Measurements from ENCODE around the gene HEATR5B.
"Not testable (repeated sequence)": the region's sequence is repeated elsewhere in the genome, so short reads cannot be mapped to it uniquely, and the experiment has no call there.

The HEATR5B gene

DNA sequence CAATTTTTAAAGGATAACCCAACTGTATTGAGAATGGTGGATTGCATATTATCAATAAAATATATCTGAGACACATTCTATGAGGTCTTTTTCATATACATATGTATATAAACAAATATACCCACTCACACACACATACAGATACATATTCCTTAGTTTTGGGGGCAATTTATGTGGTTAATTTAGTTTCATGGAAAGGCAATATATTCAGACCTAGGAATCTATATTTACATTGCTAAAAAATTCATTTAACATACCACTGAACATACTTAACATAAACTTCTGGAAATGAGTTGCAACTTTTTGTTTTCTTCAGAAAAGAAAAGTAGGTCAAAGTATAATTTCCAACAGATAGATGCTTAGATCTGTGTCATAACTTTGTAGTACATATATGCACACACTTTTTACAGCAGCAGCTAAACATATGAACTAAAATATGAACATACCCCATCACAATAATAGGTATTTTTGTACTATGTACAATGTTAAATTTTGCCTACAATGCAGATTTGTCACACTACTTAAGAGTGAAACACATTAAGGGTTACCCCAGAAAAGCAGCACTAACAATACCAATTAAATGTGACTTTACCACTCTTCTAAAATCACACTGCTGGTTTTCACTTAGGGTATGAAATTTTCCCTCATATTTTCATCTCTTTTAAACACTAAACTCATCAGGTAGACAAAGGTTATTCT, 23.0 kb downstream of the HEATR5B start:
- DNase-seq: no peak

DNA sequence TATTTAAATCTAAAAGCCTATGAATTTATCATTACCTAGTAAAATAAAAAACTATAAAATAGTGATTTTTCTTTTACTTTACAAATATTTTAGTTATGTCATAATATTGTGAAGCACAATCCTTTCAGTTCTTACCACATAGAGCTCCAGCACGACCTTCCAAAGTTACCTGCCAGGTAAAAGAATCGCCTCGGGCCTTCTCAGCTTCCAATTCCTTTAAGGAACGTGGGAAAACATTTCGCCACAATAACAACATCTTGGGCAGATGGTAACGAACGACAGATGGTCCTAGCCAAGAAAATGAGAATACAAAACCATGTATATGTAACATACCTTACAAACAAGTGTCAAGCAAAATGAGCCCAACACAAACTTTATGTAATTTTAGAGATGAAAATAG, 23.7 kb downstream of the HEATR5B start:
- no peak for DNase-seq

DNA sequence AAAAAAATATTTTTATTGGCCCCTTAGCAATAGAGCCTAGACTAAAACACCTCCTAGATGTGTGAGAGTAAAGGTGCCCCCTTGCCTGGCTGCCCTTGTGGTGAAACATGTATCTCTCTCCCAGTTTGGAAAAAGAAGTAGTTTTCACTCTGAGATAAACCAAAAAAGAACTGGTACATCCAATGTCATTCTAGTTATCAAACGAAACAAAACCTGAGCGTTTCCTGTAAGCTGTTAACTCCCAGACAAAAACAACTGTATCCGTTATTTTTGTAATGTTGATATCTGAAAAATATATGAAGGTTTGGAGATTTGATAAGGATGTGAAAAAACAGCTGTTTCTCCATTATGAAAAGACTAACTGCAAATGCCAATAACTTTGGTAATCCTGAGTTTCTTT, 24.3 kb downstream of the HEATR5B start:
- DNase-seq: no peak

DNA sequence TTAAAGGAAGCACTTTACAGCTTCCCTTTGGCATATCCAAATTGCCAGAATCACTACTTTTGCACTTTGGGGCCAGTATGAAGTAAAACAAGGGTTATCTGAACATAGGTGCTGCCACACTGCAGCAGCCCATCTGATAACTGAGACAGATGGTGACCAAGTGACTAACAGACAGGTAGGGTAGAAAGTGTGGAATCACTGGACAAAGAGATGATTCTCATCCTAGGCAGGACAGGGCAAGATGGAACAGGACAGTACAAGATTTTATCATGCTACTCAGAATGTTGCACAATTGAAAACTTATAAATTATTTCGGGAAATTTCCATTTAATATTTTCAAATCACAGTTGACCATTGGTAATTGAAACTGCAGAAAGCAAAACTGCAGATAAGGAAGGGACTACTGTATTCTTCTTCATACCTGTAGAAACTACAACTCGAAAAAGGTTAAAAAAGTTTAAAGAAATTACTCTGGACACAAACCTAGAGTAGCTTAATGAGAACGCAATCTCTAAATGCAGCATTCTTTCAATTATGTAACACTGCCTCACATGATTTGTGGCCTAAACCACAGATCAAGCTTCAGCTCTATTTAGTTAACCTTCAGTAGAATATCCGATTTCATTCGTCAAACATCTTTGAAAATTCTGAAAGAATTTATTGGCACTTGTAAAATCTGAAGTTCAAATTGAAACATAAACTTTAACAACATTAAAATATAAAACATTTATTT, 31.4 kb downstream of the HEATR5B start:
- no peak for DNase-seq

DNA sequence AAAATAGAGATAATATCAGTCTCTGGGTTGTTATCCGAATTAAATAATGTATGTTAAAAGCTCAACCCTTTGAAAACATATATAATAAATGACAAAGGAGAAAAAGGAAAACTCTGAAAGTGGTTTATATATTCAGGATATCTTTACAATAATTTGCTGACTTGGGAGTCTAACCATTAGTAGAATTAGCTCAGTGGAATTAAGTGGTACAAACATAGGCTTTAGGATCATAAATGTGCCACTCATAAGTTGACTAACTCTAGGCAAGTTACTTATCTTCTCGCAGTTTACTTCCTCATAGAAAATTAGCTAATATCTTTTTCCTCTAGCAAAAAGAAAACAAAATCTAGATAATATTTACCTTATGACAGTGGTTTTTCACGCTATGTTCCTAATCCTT, 44.6 kb downstream of the HEATR5B start:
- DNase-seq: no peak

DNA sequence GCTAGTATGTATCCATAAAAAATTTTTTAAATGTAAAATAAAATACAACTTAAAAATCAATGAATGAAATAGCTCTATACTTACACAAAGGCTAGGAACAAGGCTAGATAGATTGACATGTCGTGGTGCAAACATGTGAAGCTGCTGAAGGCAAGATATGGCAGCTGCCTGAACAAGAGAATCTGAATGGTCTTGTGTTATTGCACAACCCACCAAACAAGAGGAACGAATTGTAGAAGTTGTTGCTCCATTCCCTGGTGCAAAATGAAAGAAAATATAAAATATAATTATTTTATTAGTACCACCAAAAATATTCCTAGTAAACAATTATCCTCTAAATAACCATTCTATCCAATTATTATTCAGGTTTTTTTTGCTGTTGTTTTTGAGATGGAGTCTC, 46.4 kb downstream of the HEATR5B start:
- no peak for DNase-seq

DNA sequence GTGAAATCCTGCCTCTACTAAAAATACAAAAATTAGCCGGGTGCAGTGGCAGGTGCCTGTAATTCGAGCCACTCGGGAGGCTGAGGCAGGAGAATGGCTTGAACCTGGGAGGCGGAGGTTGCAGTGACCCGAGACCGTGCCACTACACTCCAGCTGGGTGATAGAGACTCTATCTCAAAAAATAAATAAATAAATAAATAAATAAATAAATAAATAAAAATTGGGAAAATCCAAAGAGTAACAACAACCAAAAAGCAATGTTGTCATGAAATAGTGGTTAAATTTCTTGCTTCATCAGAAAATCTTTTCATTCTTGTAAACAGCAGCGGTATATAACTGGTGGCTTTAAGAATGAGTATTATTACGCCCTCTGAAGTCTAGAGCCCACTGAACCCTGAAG, 54.4 kb downstream of the HEATR5B start:
- no peak for DNase-seq

DNA sequence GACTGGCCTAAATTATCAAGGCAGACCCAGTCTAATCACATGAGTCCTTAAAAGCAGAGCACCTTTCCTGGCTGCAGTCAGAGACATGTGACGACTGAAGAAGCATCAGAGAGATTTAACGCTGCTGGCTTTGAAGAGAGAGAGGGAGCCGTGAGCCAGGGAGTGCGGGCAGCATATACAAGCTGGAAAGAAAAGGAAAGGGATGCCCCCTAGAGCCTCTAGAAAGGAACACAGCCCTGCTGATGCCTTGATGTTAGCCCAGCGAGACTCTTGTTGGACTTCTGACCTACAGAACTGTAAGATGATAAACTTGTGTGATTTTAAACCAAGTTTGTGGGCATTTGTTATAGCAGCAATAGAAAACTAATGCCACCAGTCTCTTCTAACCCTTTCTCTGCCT, 58.1 kb downstream of the HEATR5B start:
- no peak for DNase-seq

DNA sequence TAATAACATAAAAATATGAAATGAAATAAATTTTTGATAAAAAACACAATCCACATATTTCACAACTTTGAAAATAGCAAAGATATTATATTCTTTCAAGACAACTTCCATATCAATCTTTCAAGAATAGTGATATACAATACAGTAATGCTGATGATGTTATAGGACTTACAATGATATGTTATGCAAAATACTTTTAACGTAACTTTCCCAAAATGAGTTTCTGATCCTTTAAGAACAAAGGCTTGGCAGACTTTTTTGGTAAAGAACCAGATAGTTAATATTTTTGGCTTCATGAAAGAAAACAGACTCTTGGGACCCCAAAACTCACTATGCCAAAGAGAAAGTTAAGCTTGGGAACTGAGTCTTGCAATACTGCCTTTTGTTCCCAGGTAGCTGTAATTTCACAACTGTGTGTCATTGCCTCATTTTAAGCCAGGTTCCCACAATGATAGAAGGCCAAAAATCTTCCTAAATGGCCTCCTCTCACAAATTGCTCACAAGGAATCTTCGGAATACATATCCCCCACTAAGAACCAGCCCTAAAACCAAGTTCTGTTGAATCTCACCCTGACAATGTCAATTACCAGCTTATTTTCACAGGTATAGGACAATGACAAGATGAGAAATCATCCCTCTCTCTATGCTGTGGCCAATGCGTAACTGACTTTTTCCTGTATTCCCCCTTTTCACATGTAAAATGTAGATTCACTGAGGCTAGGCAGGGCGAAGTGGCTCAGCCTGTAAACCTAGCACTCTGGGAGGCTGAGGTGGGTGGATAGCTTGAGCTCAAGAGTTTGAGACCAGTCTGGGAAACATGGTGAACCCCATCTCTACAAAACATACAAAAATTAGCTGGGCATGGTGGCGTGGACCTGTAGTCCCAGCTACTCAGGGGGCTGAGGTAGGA, 63.0 kb downstream of the HEATR5B start:
- DNase-seq: no peak

DNA sequence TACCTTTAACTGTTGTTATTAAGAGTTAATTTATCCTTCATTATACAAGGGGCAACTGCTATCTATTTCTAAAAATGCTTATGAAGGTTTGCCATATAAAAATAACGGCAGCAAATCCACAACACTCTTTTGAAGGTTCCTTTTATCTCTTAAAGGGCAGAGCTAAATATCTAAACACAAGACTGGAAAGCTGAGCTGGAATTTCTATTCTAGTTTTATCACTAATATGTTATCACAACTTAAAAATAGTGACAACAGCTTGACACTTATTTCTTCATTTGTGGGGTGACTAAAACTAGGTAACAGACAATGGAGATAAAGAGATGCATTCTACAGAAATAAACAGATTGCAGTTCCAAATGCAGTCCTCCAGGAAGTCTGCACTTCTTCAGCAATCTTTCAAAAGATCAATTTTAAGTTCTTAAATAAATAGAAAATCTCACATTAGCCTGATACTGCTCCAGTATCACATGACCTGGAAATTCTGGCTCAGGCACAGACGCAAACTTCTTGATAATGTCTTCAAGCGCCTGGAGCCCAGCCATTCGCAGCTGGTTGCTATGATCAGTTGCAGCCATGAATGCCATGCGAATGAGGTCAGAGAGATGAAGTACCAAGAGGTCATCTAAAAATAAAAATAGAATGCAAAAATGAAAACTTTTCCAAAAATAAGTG, 63.8 kb downstream of the HEATR5B start:
- DNase-seq: no peak

DNA sequence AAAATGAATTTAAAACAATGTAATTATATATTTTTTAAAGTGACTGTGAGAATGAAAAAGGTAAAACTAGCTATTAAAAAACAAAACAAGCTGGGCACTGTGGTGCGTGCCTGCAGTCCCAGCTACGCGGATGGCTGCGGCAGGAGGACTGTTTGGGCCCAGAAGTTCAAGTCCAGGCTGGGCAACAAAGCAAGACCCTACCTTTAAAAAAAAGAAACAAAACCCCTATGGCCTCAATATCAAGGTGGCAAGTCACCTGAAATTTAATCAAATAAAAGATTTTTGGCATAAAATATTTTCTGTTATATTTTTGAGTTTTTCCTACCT, 70.9 kb downstream of the HEATR5B start:
- no peak for DNase-seq

DNA sequence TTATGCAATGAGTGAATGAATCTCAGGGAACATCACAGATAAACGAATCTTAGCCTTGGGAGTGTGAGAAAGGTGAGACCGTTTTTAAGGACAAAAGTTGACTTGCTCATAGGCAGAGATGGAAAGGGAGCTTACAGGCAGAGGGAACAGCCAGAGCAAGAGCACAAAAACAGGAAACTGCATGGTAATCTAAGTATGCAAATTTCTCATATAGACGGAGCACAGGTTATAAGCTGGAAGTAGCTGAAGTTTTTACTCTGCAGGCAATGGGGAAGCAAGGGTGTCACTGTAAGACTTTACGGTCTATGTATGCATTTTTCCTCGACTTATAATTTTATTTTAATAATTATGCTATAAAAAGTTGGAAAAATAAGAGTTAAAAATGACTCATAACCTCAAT, 73.0 kb downstream of the HEATR5B start:
- no peak for DNase-seq

DNA sequence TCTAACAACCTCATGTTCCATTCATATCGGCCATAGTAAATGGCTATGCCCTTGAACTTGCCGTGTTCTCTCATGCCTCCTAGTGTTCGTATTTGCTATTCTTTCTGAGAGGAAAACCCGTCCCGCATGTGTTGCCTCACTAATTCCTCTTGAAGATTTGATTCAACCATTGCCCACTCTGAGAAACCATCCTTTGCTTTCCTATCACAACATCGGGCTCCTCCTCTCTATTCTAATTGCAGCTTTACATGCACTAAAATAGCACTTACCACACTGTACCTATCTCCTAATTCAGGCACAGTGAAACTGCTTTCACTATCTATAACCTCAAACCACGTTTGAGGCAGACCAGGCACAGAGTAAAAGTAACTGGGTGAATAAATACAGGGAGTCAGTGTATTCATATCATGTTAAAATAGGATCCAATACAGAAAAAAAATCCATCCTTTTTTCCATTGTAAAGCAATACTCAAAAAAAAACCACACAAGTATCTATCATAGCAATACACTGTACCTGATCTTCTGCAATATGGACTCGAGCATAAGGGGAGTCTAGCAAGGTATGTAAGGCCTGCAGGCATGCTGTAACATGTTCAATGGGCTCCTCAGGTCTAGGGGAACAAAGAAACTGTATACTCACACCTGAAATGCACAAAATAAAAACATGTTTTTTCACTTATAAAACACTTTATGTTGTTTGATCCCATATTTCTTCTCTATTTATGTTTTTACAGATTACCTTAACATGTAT, 78.9 kb downstream of the HEATR5B start:
- DNase-seq: no peak

DNA sequence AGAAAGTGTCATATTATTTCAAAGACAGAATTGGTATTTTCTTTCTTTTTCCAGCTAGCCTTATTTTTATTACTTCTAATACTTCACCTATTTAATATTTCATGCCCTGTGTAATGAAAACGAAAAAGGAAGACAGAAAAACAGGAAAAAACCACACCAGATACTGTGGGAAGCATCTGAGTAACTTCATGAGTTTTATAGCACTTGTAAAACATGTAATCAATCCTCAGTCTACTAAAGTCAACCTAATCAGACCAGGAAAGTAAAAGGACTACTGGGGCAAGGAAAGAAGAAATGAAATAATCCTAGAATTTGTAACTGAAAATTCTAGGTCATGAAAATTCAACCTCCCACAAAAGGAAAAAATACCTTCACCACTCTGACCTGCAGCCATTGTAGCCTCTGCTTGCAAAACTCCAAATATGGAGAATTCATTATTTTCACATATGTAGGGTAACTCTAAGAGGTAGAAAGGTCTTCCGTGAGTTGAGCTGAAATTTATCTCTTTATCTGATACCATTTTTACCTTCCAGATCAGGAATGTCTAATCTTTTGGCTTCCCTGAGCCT, 83.1 kb downstream of the HEATR5B start:
- no peak for DNase-seq

DNA sequence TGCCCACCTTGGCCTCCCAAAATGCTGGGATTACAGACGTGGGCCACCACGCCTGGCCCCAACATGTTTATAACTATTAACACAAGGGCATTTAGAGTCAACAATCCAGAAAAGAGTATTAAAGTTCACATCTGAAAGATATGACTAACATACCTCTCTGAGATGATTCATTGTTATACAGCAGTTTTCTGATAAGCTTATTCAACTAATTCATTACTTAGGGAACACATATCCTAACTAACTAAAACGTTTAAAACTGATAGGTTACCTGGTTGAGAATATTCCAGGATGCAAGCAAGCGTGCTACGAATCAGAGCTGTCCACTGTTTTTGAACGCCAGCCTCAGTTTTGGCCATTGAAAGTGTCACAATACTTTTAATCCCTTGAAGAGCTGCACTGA, 83.9 kb downstream of the HEATR5B start:
- no peak for DNase-seq

DNA sequence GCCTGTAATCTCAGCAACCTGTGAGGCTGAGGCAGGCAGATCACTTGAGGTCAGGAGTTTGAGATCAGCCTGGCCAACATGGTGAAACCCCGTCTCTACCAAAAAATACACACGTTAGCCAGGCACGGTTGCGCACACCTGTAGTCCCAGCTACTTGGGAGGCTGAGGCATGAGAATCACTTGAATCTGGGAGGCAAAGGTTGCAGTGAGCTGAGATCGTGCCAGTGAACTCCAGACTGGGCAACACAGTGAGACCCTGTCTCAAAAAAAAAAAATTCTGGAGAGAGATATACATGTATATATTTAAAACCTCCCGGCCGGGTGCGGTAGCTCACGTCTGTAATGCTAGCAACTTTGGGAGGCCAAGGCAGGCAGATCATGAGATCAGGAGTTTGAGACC, 84.8 kb downstream of the HEATR5B start:
- DNase-seq: not testable (repeated sequence)

DNA sequence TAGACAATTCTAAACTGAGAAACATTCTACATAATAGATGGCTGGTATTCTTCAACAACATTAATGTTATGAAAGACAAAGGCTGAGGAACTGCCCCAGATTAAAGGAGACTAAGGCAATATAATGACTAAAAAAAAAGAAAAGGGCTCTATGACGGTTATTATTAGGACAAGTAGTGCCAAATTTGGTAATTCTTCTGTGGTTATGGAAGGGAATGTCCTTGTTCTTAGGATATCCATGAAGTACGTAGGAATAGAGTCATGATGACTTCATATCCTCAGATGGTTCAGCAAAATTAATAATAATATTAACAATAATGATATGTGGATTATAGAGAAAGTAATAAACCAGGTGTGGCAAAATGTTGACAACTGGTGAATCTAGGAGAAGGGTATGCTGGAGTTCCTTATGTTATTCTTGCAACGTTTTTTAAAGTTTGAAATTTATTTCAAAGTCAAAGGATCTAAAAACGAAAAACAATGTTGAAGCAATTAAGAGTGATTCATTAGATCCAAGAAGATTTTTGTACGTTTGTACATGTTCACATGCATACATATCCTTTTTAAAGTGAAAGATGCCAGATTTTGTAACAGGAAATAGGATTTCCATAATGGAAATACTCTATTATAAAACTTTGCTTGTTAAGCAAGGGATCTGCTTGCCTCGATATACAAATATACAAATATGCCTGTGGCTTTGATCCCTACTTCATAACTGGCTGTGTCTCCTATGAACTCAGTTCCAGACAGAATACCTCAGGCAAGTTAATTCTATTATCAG, 90.1 kb downstream of the HEATR5B start:
- DNase-seq: no peak

DNA sequence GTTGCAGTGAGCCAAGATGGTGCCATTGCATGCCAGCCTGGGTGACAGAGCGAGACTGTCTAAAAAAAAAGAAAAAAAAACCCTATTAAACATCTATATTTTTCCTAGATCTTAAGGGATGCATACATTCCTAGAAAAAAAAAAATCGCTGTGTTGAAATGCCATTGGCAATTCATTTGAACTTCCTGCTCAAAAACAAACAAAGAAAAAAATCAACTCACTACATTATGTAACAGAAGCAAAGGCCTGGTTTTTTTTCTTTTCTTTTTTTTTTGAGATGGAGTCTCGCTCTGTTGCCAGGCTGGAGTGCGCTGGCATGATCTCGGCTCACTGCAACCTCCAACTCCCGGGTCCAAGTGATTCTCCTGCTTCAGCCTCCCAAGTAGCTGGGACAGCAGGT, 96.2 kb downstream of the HEATR5B start:
- no peak for DNase-seq

DNA sequence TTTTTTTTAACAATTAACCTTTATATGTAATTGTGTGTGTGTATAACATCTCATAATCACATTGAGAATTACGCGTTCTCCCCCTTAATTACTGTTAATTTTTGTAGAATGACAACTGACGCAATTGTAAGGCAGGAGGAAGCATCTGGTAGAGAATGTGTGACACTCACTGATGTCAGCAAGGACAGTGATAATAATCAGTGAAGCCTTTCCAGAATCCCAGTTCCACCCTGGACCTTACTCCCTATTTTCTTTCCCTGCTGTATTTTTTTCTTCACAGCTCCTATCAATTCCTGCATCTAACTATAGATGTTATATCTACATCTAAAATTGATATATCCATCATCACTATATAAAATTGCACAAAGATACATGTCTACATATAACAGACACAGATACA, 101.7 kb downstream of the HEATR5B start:
- no peak for DNase-seq

DNA sequence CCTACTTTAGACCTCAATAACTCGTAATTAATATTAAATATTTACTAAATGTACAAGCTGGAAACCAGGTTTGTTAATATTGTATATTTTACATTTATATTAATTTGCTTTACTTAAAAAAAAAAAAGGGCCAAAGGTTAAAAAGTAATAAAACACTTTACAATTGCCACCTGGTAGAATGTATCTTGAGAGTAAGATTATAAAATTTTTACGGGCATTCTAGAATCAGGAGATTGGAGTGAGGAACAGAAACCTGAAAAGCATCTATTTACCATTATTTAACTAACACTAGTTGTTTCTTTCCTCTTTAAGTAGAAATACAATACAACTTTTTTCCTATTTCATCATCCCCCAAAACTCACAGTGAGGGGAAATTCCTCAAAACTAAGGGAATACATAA, 102.3 kb downstream of the HEATR5B start:
- no peak for DNase-seq

DNA sequence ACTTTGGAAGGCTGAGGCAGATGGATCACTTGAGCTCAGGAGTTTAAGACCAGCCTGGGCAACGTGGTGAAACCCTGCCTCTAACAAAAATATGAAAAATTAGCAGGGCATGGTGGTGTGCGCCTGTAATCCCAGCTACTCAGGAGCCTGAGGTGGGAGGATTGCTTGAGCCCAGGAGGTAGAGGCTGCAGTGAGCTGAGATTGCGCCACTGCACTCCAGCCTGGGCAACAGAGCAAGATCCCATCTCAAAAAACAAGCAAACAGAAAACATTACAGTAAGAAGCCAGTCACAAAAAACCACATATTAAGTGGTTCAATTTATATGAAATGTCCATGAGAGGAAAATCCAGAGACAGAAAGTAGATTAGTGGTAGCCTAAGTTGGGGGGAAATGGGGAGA, 105.2 kb downstream of the HEATR5B start:
- DNase-seq: not testable (repeated sequence)
